HepG2 (cell line): ENCODE measurements around the gene SHISA5. TPM values are rescaled to one million over a fixed set of nuclear protein-coding genes. Genes with fewer than 3 reads are reported as not detected.

Experiments
- ATAC-seq: fragments of 200-7000 bp; cut with Tn5 transposase; 3 replicates; pipeline ENCODE4 v1.9.1; 2020; ENCODE audit warnings: mild to moderate bottlenecking, moderate library complexity
- BruUV-seq: library from RNA; stranded (reverse); fragments of 400-500 nt; replicated peaks from 2 replicates; lab custom pipeline; 2021; lab: Mats Ljungman, UMichigan
- CTCF ChIA-PET: fragments of 300-600 bp; formaldehyde crosslinking; extraction: SDS; loops from one replicate; lab custom pipeline; 2021; ENCODE audit warnings: low total read pairs, inconsistent platforms, low intra/inter-chr PET ratio; lab: Yijun Ruan, JAX
- POLR2A ChIA-PET: fragments of 350-600 bp; sonication (Branson Sonifier 250); formaldehyde crosslinking; loops from one replicate; lab custom pipeline; 2020; ENCODE audit warnings: antibody characterized with exemption, inconsistent platforms; lab: Yijun Ruan, JAX
- DNase-seq: peaks from one replicate; pipeline ENCODE4 v3.0.0-alpha.2; 2015; ENCODE audit warnings: low spot score
- FAIRE-seq: peaks from 3 replicates; lab custom pipeline; 2011; peaks lifted over from hg19 to GRCh38; lab: Jason Lieb, UNC
- H2AFZ ChIP-seq: one replicate; pipeline ENCODE4 v1.6.1; 2011; ENCODE audit warnings: low read length, inconsistent platforms
- H3K27ac ChIP-seq: fragments of 300-600 bp; 3 replicates; pipeline ENCODE4 v1.8.0; 2011; ENCODE audit warnings: mixed run types, mild to moderate bottlenecking, mixed read lengths, low read length, inconsistent platforms; ENCODE audit not compliant: insufficient read depth; ENCODE audit errors: extremely low read length
- H3K27me3 ChIP-seq, 2 experiments: fragments of 200-600 bp in 1 of 2; 2 replicates in 1 of 2; 3 replicates in 1 of 2; pipeline versions ENCODE4 v1.6.0 to v1.8.0; 2011; ENCODE audit warnings: low read length in 2 of 2, mild to moderate bottlenecking in 2 of 2, moderate library complexity in 2 of 2, inconsistent platforms in 1 of 2; ENCODE audit not compliant: insufficient read depth in 2 of 2, control insufficient read depth in 1 of 2
- H3K36me3 ChIP-seq, 2 experiments: fragments of 200-600 bp in 1 of 2; replicated peaks in 1 of 2; 2 replicates in 1 of 2; 3 replicates in 1 of 2; pipeline versions ENCODE4 v1.5.1 to v1.8.0; 2011; ENCODE audit warnings: low read length in 2 of 2, inconsistent platforms in 1 of 2; ENCODE audit not compliant: insufficient read depth in 2 of 2, control insufficient read depth in 1 of 2
- H3K4me1 ChIP-seq: 2 replicates; pipeline ENCODE4 v1.5.1; 2012; ENCODE audit warnings: low read length, inconsistent platforms; ENCODE audit not compliant: insufficient read depth
- H3K4me2 ChIP-seq: 2 replicates; pipeline ENCODE4 v1.6.0; 2011; ENCODE audit warnings: low read depth, low read length, inconsistent platforms
- H3K4me3 ChIP-seq, 3 experiments: fragments of 200-600 bp in 1 of 3; sonication (generic), shearing (Covaris generic) in 1 of 3; replicated peaks in 1 of 3; 2 replicates each; pipeline ENCODE4 v1.5.1; 2011 to 2016; ENCODE audit warnings: low read length in 3 of 3, inconsistent platforms in 2 of 3, low read depth in 2 of 3, mild to moderate bottlenecking in 2 of 3, control low read depth in 1 of 3, mixed read lengths in 1 of 3; ENCODE audit not compliant: insufficient read depth in 1 of 3
- H3K79me2 ChIP-seq: one replicate; pipeline ENCODE4 v1.6.1; 2011; ENCODE audit warnings: low read length, inconsistent platforms; ENCODE audit not compliant: insufficient read depth
- H3K9ac ChIP-seq: 2 replicates; pipeline ENCODE4 v1.6.0; 2011; ENCODE audit warnings: mild to moderate bottlenecking, low read depth, low read length, inconsistent platforms; ENCODE audit not compliant: insufficient read depth
- H3K9me3 ChIP-seq: 2 replicates; pipeline ENCODE4 v1.5.1; 2012; ENCODE audit warnings: mild to moderate bottlenecking, low read length
- H4K20me1 ChIP-seq: 2 replicates; pipeline ENCODE4 v1.6.0; 2011; ENCODE audit warnings: inconsistent platforms, mild to moderate bottlenecking, low read length, moderate library complexity; ENCODE audit not compliant: insufficient read depth
- ATAD3A ChIP-seq: sonication (generic); formaldehyde crosslinking; IDR thresholded peaks from 2 replicates; pipeline ENCODE4 v1.4.0; 2020; ENCODE audit warnings: missing genetic modification reagents
- DMAP1 ChIP-seq: IDR thresholded peaks from 2 replicates; pipeline ENCODE4 v1.6.1; 2016
- KDM3A ChIP-seq: IDR thresholded peaks from 2 replicates; pipeline ENCODE4 v1.6.1; 2018; ENCODE audit warnings: low read depth, missing compliant biosample characterization
- KDM5A ChIP-seq: fragments of 200-600 bp; sonication (generic); IDR thresholded peaks from 2 replicates; pipeline ENCODE4 v1.7.0; 2018; ENCODE audit warnings: antibody characterized with exemption, mild to moderate bottlenecking, low read length, borderline replicate concordance
- MBNL3 ChIP-seq: fragments of 250-450 bp; sonication (Bioruptor Pico); conservative IDR thresholded peaks from 2 replicates; pipeline ENCODE4 v1.8.0; 2022; ENCODE audit warnings: mild to moderate bottlenecking, inconsistent platforms
- RARG ChIP-seq: sonication (generic); formaldehyde crosslinking; IDR thresholded peaks from 2 replicates; pipeline ENCODE4 v1.4.0; 2020; ENCODE audit warnings: low read depth, mild to moderate bottlenecking, missing genetic modification reagents
- RBM39 ChIP-seq: fragments of 200-400 bp; formaldehyde crosslinking; IDR thresholded peaks from one replicate; pipeline ENCODE4 v1.6.1; 2018; ENCODE audit warnings: antibody characterized with exemption, mild to moderate bottlenecking, low read depth, low read length; ENCODE audit not compliant: poor library complexity, severe bottlenecking
- SMARCC2 ChIP-seq: fragments of 450-650 bp; IDR thresholded peaks from 2 replicates; pipeline ENCODE4 v1.6.1; 2017; ENCODE audit warnings: antibody characterized with exemption, mild to moderate bottlenecking
- TAF1 ChIP-seq: sonication (generic); formaldehyde crosslinking; IDR thresholded peaks from 2 replicates; pipeline ENCODE4 v1.4.0; 2020; ENCODE audit warnings: missing genetic modification reagents
- TERF1 ChIP-seq: sonication (generic); formaldehyde crosslinking; IDR thresholded peaks from 2 replicates; pipeline ENCODE4 v1.8.0; 2022; ENCODE audit warnings: mild to moderate bottlenecking, missing genetic modification reagents, moderate library complexity
- ZBTB7B ChIP-seq: sonication (generic); formaldehyde crosslinking; IDR thresholded peaks from 2 replicates; pipeline ENCODE4 v1.4.0; 2020; ENCODE audit warnings: missing genetic modification reagents
- ZFP82 ChIP-seq: sonication (generic); formaldehyde crosslinking; IDR thresholded peaks from 2 replicates; pipeline ENCODE4 v1.5.1; 2020; ENCODE audit warnings: mild to moderate bottlenecking, missing genetic modification reagents, borderline replicate concordance
- ZNF788 ChIP-seq: sonication (generic); formaldehyde crosslinking; IDR thresholded peaks from 2 replicates; pipeline ENCODE4 v1.5.0; 2020; ENCODE audit warnings: mild to moderate bottlenecking, missing genetic modification reagents, borderline replicate concordance
- WGBS: methylation state at CpG from one replicate; pipeline ENCODE4 v1.1.6; 2017; ENCODE audit warnings: low lambda C conversion rate; 5-methylcytosine and 5-hydroxymethylcytosine counted together
- in situ Hi-C: cut with HindIII; loops from 2 replicates; pipeline ENCODE4 v1.10.0; 2017; ENCODE audit warnings: low pct_unique_long_range_greater_than_20kb; ENCODE audit not compliant: extremely low pct_ligation_motif_present
- intact Hi-C: fragments of 100-400 bp; cut with micrococcal nuclease; formaldehyde crosslinking; loops from one replicate; pipeline ENCODE4 v1.10.0; 2022; ENCODE audit not compliant: unreplicated experiment
- polyA plus RNA-seq, 8 experiments: library from polyadenylated mRNA; depleted of rRNA in 3 of 8; stranded (reverse) in 7 of 8; unstranded in 1 of 8; fragments of >200 nt; fragmentation: Illumina TruSeq in 4 of 8; extraction: Trizol in 4 of 8; gene quantifications; 2 replicates each; pipeline versions ENCODE4 v1.2.1 to v1.2.3, GENCODE V29; 2011 to 2016; ENCODE audit warnings: low read depth in 4 of 8, missing spikeins in 1 of 8, mixed read lengths in 1 of 8; ENCODE audit not compliant: insufficient read depth in 1 of 8
- total RNA-seq, 5 experiments: library from RNA; depleted of rRNA; stranded (reverse); fragments of >200 nt; fragmentation: Illumina TruSeq; extraction: Trizol; gene quantifications; 2 replicates each; pipeline ENCODE4 v1.2.3, GENCODE V29; 2016; ENCODE audit warnings: low read depth in 1 of 5
- TF ChIP-seq, protein P1 (sequence below): sonication (generic); formaldehyde crosslinking; IDR thresholded peaks from 2 replicates; pipeline ENCODE4 v1.8.1; 2023; ENCODE audit warnings: mild to moderate bottlenecking, missing genetic modification reagents
- TF ChIP-seq, protein P2 (sequence below), 2 experiments: sonication (generic) in 1 of 2; formaldehyde crosslinking in 1 of 2; IDR thresholded peaks; 2 replicates each; pipeline versions ENCODE4 v1.6.1 to v1.9.0; 2014 to 2022; ENCODE audit warnings: antibody characterized with exemption in 1 of 2, borderline replicate concordance in 1 of 2, inconsistent platforms in 1 of 2, low read depth in 1 of 2, missing genetic modification reagents in 1 of 2

The SHISA5 gene
- total and polyA plus RNA-seq, 2 of the 13 experiments (the other 11 are each of a cell fraction or from before 2014, with no cell fraction given) = 75.8 to 91.4 TPM

- peak overlapping the region; percentile 59 to 77 (median 71) for H3K4me3 ChIP-seq
- DNase-seq (no peak), ATAC-seq (peak; percentile 32), FAIRE-seq (no peak)
- H3K4me2 ChIP-seq = peak overlapping the region; percentile 92
- in situ Hi-C loops (loop anchor here (5.0 kb wide), 1 partner anchor 36 kb away; a partner anchor contains a TSS), intact Hi-C loops (no loop called here)
- no peaks in the 10 kb centered on the region for H3K36me3 ChIP-seq
- peaks cover 46% of the 10 kb centered on the region for H3K4me1 ChIP-seq
- H4K20me1 ChIP-seq = no peaks in the 10 kb centered on the region
- peak overlapping the region; percentile 49; the same call in 1 of the 2 replicates for H3K9ac ChIP-seq
- WGBS = 2% methylated on average over 8 of the region's 26 CpGs
- no peak overlapping the region for H3K27ac ChIP-seq
- no peaks in the 10 kb centered on the region for H3K9me3 ChIP-seq
- H3K79me2 ChIP-seq = no peaks in the 10 kb centered on the region
- BruUV-seq = no TSS peak
- POLR2A ChIA-PET = interaction anchor here (1.1 to 1.5 kb wide), 3 partner anchors 30 to 64 kb away, joined by 3 to 12 read pairs (median 7); partner anchors contain the start of genes CCDC51 and TMA7
- CTCF ChIA-PET = no interaction called here
- H3K27me3 ChIP-seq = peaks cover 0 to 8% of the 10 kb centered on the region in 2 experiments; a peak in 1 of 5 replicates
- H2AFZ ChIP-seq = no peak overlapping the region
- TF ChIP-seq RARG (CRISPR knock-in tag) (no peak), DMAP1 (CRISPR knock-in tag) (0 out of 2 replicates have a peak, but pooled peaks have one; percentile 5), SMARCC2 (no peak), ATAD3A (CRISPR knock-in tag) (no peak), MBNL3 (CRISPR knock-in tag) (no peak), ZFP82 (no peak), KDM5A (no peak), TERF1 (CRISPR knock-in tag) (no peak), RBM39 (no peak), ZNF788 (CRISPR knock-in tag) (no peak), ZBTB7B (0 out of 2 replicates have a peak, but pooled peaks have one; percentile 14), KDM3A (CRISPR knock-in tag) (no peak), TAF1 (peak; percentile 22; the same call in 1 of the 2 replicates)
- TF ChIP-seq, protein P1, sequence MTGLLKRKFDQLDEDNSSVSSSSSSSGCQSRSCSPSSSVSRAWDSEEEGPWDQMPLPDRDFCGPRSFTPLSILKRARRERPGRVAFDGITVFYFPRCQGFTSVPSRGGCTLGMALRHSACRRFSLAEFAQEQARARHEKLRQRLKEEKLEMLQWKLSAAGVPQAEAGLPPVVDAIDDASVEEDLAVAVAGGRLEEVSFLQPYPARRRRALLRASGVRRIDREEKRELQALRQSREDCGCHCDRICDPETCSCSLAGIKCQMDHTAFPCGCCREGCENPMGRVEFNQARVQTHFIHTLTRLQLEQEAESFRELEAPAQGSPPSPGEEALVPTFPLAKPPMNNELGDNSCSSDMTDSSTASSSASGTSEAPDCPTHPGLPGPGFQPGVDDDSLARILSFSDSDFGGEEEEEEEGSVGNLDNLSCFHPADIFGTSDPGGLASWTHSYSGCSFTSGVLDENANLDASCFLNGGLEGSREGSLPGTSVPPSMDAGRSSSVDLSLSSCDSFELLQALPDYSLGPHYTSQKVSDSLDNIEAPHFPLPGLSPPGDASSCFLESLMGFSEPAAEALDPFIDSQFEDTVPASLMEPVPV (CRISPR knock-in tag) = no peak
- TF ChIP-seq, protein P2, sequence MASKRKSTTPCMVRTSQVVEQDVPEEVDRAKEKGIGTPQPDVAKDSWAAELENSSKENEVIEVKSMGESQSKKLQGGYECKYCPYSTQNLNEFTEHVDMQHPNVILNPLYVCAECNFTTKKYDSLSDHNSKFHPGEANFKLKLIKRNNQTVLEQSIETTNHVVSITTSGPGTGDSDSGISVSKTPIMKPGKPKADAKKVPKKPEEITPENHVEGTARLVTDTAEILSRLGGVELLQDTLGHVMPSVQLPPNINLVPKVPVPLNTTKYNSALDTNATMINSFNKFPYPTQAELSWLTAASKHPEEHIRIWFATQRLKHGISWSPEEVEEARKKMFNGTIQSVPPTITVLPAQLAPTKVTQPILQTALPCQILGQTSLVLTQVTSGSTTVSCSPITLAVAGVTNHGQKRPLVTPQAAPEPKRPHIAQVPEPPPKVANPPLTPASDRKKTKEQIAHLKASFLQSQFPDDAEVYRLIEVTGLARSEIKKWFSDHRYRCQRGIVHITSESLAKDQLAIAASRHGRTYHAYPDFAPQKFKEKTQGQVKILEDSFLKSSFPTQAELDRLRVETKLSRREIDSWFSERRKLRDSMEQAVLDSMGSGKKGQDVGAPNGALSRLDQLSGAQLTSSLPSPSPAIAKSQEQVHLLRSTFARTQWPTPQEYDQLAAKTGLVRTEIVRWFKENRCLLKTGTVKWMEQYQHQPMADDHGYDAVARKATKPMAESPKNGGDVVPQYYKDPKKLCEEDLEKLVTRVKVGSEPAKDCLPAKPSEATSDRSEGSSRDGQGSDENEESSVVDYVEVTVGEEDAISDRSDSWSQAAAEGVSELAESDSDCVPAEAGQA (IDR thresholded peaks at IDR 0.05; ENCODE audit: low read depth) = no peak
- TF ChIP-seq, protein P2 (CRISPR knock-in tag; IDR thresholded peaks at IDR 0.05; ENCODE audit: borderline replicate concordance) = no peak
Observed at GRCh38 chr3:48503401-48504050, 448 bp downstream of the SHISA5 start.
